MM.1S (cell line): ENCODE data around the gene IQGAP2.

Experiments used
- CTCF ChIP-seq: fragments of 300-600 bp; sonication (generic); IDR thresholded peaks from 2 replicates; pipeline ENCODE4 v1.5.1; 2016; ENCODE audit warnings: antibody characterized with exemption, low read length, mixed read lengths
- EZH2 ChIP-seq: fragments of 300-600 bp; sonication (generic); optimal IDR thresholded peaks from 2 replicates; pipeline ENCODE3; 2017; ENCODE audit warnings: low read depth, mild to moderate bottlenecking, antibody characterized with exemption, low read length, mixed read lengths
- EZH2phosphoT487 ChIP-seq: fragments of 300-600 bp; sonication (generic); IDR thresholded peaks from 2 replicates; pipeline ENCODE4 v1.6.1; 2018; ENCODE audit warnings: antibody characterized with exemption, low read length

- TF ChIP-seq CTCF (no peak), EZH2 (no peak), EZH2phosphoT487 (no peak)
Observed at GRCh38 chr5:76685704-76686103, 282.6 kb downstream of the IQGAP2 start.
